Measurements from ENCODE around the gene PRMT3.

GRCh38 chr11:20474882-20475517, 87.5 kb downstream of the PRMT3 start:
- TF ChIP-seq, protein P1, sequence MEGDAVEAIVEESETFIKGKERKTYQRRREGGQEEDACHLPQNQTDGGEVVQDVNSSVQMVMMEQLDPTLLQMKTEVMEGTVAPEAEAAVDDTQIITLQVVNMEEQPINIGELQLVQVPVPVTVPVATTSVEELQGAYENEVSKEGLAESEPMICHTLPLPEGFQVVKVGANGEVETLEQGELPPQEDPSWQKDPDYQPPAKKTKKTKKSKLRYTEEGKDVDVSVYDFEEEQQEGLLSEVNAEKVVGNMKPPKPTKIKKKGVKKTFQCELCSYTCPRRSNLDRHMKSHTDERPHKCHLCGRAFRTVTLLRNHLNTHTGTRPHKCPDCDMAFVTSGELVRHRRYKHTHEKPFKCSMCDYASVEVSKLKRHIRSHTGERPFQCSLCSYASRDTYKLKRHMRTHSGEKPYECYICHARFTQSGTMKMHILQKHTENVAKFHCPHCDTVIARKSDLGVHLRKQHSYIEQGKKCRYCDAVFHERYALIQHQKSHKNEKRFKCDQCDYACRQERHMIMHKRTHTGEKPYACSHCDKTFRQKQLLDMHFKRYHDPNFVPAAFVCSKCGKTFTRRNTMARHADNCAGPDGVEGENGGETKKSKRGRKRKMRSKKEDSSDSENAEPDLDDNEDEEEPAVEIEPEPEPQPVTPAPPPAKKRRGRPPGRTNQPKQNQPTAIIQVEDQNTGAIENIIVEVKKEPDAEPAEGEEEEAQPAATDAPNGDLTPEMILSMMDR (IDR thresholded peaks at IDR 0.05; ENCODE audit: low read length): no peak
- TF ChIP-seq EZH2 (optimal IDR thresholded peaks at IDR 0.05; ENCODE audit: low read depth, low read length): no peak
